CD8-positive, alpha-beta memory T cell (primary cell): ENCODE measurements around the gene C14orf119. TPM values are rescaled to one million over a fixed set of nuclear protein-coding genes. Genes with fewer than 3 reads are reported as not detected.

ENCODE experiments used
- CTCF ChIA-PET: fragments of 350-600 bp; sonication (Branson Sonifier 250); formaldehyde crosslinking; loops from one replicate; lab custom pipeline; 2021; ENCODE audit warnings: antibody characterized with exemption; lab: Charles Lee
- POLR2A ChIA-PET: fragments of 350-600 bp; sonication (Branson Sonifier 250); formaldehyde crosslinking; loops from one replicate; lab custom pipeline; 2021; ENCODE audit warnings: antibody characterized with exemption; lab: Charles Lee
- DNase-seq, 5 donors: peaks; one replicate each; pipeline versions ENCODE4 v3.0.0 to v3.0.0-alpha.2; 2020 to 2022; ENCODE audit warnings: mixed read lengths in 1 of 5
- H3K27ac ChIP-seq: one replicate; pipeline ENCODE4 v1.7.0; 2013; ENCODE audit warnings: low read depth, mild to moderate bottlenecking, low read length, moderate library complexity
- H3K27me3 ChIP-seq: 2 replicates; pipeline ENCODE4 v1.7.0; 2013; ENCODE audit warnings: low read length, mild to moderate bottlenecking; ENCODE audit not compliant: insufficient read depth, poor library complexity, severe bottlenecking
- H3K36me3 ChIP-seq: 2 replicates; pipeline ENCODE4 v1.7.0; 2013; ENCODE audit warnings: mild to moderate bottlenecking, low read length, moderate library complexity; ENCODE audit not compliant: insufficient read depth
- H3K4me1 ChIP-seq: 2 replicates; pipeline ENCODE4 v1.7.0; 2013; ENCODE audit warnings: mild to moderate bottlenecking, low read length, moderate library complexity; ENCODE audit not compliant: insufficient read depth
- H3K4me3 ChIP-seq: 2 replicates; pipeline ENCODE4 v1.7.0; 2013; ENCODE audit warnings: mild to moderate bottlenecking, low read length
- H3K9me3 ChIP-seq: 2 replicates; pipeline ENCODE4 v1.7.0; 2013; ENCODE audit warnings: mild to moderate bottlenecking, low read length
- H3K27ac Mint-ChIP-seq, 8 donors: one replicate each; pipeline ENCODE4 v1.8.0; 2020 to 2021; ENCODE audit warnings: mixed read lengths in 8 of 8, mild to moderate bottlenecking in 6 of 8, inconsistent platforms in 3 of 8, moderate library complexity in 3 of 8
- H3K27me3 Mint-ChIP-seq, 2 donors: one replicate each; pipeline ENCODE4 v1.8.0; 2020 to 2021; ENCODE audit warnings: mixed read lengths in 2 of 2, mild to moderate bottlenecking in 1 of 2, moderate library complexity in 1 of 2
- H3K36me3 Mint-ChIP-seq, 3 donors: one replicate each; pipeline ENCODE4 v1.8.0; 2020 to 2021; ENCODE audit warnings: mixed read lengths in 3 of 3, inconsistent platforms in 1 of 3, mild to moderate bottlenecking in 1 of 3
- H3K4me1 Mint-ChIP-seq, 3 donors: one replicate each; pipeline ENCODE4 v1.8.0; 2020 to 2021; ENCODE audit warnings: mixed read lengths in 3 of 3, inconsistent platforms in 1 of 3, mild to moderate bottlenecking in 1 of 3
- H3K4me3 Mint-ChIP-seq, 7 donors: one replicate each; pipeline ENCODE4 v1.8.0; 2020 to 2021; ENCODE audit warnings: mixed read lengths in 7 of 7, mild to moderate bottlenecking in 6 of 7, moderate library complexity in 4 of 7, inconsistent platforms in 2 of 7
- H3K9me3 Mint-ChIP-seq, 5 donors: one replicate each; pipeline ENCODE4 v1.8.0; 2020 to 2022; ENCODE audit warnings: mixed read lengths in 5 of 5, mild to moderate bottlenecking in 3 of 5, moderate library complexity in 2 of 5, inconsistent platforms in 1 of 5
- polyA plus RNA-seq: library from polyadenylated mRNA; unstranded; fragments of 300-500 nt; fragmentation: Illumina TruSeq; gene quantifications from one replicate; pipeline ENCODE4 v1.2.3, GENCODE V29; 2021
- total RNA-seq, 2 experiments: library from RNA; stranded (reverse); gene quantifications; one replicate each; pipeline ENCODE4 v1.2.3, GENCODE V29; 2021

The C14orf119 gene
- total and polyA plus RNA-seq, 3 experiments from 2014 or later = 52.5 to 112 (median 55.6) TPM

DNA sequence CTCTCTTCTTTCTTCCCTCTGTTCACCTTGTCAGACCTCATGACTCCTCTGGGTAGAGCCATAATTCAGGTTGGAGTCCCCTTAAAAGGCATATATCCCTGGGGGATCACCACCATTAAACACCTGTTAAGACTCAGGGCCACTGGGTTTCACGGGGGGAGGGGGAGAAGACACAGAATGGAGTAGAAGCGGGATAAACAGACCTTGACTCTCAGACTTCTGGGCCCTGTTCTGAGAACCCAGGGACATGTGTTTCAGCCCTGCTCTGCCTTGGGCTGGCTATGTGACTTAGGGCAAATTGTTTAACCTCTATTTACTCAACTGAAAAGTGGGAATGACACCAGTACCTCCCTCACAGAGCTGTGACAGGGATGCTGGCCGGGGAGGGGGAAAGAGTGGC lies 42.6 kb upstream of the C14orf119 start:
- CTCF ChIA-PET = interaction anchor here (1.4 to 21.2 kb wide), 2 partner anchors 16 to 67 kb away, joined by 4 to 732 read pairs; partner anchors contain the start of gene AJUBA
- H3K27ac Mint-ChIP-seq = peak overlapping the region in 1 of 8 donors; percentile 43
- peaks cover 11 to 14% (median 12%) of the 10 kb centered on the region in 3 donors for H3K4me1 Mint-ChIP-seq

DNA sequence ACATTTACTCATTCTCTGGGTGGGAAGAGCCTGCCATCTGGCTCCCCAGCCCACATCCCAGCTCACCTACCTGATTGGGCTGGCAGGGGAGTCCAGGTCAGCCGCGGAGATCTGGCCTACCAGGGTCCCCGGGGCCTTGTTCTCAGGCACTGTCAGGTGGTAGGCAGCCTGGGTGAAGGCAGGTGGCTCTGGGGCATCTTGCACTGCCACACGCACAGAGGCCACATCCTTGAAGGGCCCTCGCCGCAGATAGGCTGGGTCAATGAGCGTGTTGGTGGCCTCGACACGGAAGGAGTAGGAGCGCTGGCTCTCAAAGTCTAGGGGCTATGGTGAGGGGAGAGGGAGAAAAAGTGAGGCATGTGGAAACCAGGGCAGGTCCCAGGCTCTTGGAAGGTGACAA lies 41.9 kb upstream of the C14orf119 start:
- peaks cover 16 to 19% (median 18%) of the 10 kb centered on the region in 3 donors for H3K4me1 Mint-ChIP-seq
- DNase-seq = no peak
- ChIA-PET CTCF (interaction anchor here (1.4 to 21.2 kb wide), 2 partner anchors 15 to 68 kb away, joined by 4 to 732 read pairs; partner anchors contain the start of gene AJUBA), POLR2A (no interaction called here)
- H3K27me3 Mint-ChIP-seq = no peaks in the 10 kb centered on the region
- H3K27ac ChIP-seq = no peak overlapping the region
- peaks cover 0 to 6% (median 0%) of the 10 kb centered on the region in 3 donors for H3K36me3 Mint-ChIP-seq
- no peak overlapping the region for H3K27ac Mint-ChIP-seq
- H3K9me3 ChIP-seq = no peaks in the 10 kb centered on the region
- H3K9me3 Mint-ChIP-seq = no peaks in the 10 kb centered on the region
- peaks cover 14% of the 10 kb centered on the region for H3K4me1 ChIP-seq
- no peak overlapping the region for H3K4me3 ChIP-seq
- no peaks in the 10 kb centered on the region for H3K36me3 ChIP-seq
- no peaks in the 10 kb centered on the region for H3K27me3 ChIP-seq
- no peak overlapping the region for H3K4me3 Mint-ChIP-seq

More for the DNA sequence above, 42.6 kb upstream of the C14orf119 start:
- Mint-ChIP-seq H3K4me3 (peak overlapping the region in 1 of 7 donors; percentile 29), H3K27me3 (no peaks in the 10 kb centered on the region), H3K9me3 (no peaks in the 10 kb centered on the region), H3K36me3 (no peaks in the 10 kb centered on the region)
- DNase-seq = no peak
- H3K36me3 ChIP-seq = no peaks in the 10 kb centered on the region
- POLR2A ChIA-PET = no interaction called here
- no peak overlapping the region for H3K27ac ChIP-seq
- H3K9me3 ChIP-seq = no peaks in the 10 kb centered on the region
- no peaks in the 10 kb centered on the region for H3K27me3 ChIP-seq
- no peak overlapping the region for H3K4me3 ChIP-seq
- peaks cover 14% of the 10 kb centered on the region for H3K4me1 ChIP-seq

DNA sequence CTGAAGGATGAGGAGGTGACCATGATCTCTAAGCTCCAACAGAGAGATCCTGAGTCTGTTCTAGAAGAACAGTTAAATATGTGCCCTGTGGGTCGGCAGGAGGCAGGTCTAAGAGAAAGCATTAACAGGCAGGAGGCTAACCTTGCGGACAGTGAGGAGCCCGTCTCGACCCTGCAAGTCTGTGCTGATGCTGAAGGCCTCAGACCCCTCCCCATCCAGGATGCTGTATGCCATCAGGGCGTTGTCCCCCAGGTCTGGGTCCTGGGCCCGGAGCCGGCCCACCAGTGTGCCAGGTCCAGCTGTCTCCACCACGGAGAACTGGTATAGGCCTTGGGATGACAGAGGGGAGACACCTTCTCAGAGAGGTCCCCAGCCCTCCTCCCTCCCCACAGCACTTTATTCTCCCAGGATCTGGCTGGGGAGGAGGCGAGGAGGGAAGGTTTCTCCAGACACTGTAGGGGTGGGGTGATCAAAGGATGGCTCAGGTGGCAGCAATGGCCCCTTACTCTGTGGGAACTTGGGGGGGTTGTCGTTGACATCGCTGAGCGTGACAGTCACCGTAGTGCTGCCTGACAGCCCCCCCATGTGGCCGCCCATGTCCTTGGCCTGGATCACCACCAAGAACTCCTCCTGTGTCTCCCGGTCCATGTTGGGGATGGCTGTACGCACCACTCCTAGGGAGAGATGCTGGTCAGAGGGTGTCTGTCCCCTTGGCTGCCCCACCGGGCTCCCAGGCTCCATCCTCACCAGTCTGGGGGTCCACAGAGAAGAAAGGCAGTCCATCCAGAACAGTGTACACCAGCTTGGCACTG lies 41.1 kb upstream of the C14orf119 start:
- H3K4me3 ChIP-seq = no peak overlapping the region
- H3K36me3 Mint-ChIP-seq = peaks cover 0 to 13% (median under 1%) of the 10 kb centered on the region in 3 donors
- no peak overlapping the region for H3K27ac Mint-ChIP-seq
- H3K4me1 Mint-ChIP-seq = peaks cover 16 to 19% (median 18%) of the 10 kb centered on the region in 3 donors
- H3K36me3 ChIP-seq = peaks cover 2% of the 10 kb centered on the region
- peaks cover 14% of the 10 kb centered on the region for H3K4me1 ChIP-seq
- H3K4me3 Mint-ChIP-seq = no peak overlapping the region
- no peaks in the 10 kb centered on the region for H3K9me3 ChIP-seq
- DNase-seq = peak in 1 of 5 donors; percentile 28
- no peaks in the 10 kb centered on the region for H3K27me3 Mint-ChIP-seq
- no peaks in the 10 kb centered on the region for H3K9me3 Mint-ChIP-seq
- no peak overlapping the region for H3K27ac ChIP-seq
- ChIA-PET CTCF (interaction anchor here (1.4 to 21.2 kb wide), 3 partner anchors 14 to 69 kb away, joined by 4 to 732 read pairs (median 53); partner anchors contain the start of gene AJUBA), POLR2A (no interaction called here)
- H3K27me3 ChIP-seq = no peaks in the 10 kb centered on the region

DNA sequence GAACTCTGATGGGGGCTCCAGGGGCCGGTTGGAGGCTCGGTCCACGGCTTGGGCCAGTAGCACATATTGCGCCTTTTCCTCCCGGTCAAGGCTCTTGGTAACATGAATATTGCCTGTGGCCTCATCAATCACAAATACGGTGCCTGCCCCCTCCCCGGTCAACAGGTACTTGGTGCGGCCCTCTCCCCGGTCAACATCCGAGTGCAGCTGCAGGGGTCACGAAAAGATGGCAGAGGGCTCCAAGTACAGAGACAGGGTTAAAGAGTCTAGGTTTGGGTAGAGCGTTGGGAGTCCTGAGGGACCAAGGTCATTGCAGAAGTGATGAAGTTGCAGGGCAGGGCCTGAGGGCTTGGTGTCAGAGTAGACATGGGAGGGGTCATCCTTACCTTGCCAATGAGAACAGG lies 40.2 kb upstream of the C14orf119 start:
- POLR2A ChIA-PET = no interaction called here
- H3K9me3 Mint-ChIP-seq = no peaks in the 10 kb centered on the region
- peaks cover 16 to 19% (median 18%) of the 10 kb centered on the region in 3 donors for H3K4me1 Mint-ChIP-seq
- no peak for DNase-seq
- peaks cover 14% of the 10 kb centered on the region for H3K4me1 ChIP-seq
- H3K4me3 ChIP-seq = no peak overlapping the region
- peaks cover 6% of the 10 kb centered on the region for H3K36me3 ChIP-seq
- no peak overlapping the region for H3K4me3 Mint-ChIP-seq
- no peak overlapping the region for H3K27ac ChIP-seq
- no peaks in the 10 kb centered on the region for H3K27me3 ChIP-seq
- no peak overlapping the region for H3K27ac Mint-ChIP-seq
- H3K9me3 ChIP-seq = no peaks in the 10 kb centered on the region
- CTCF ChIA-PET = interaction anchor here (0.6 to 21.2 kb wide), 6 partner anchors 12 to 70 kb away, joined by 3 to 732 read pairs (median 28); partner anchors contain the start of gene AJUBA
- no peaks in the 10 kb centered on the region for H3K27me3 Mint-ChIP-seq
- peaks cover 0 to 22% (median 4%) of the 10 kb centered on the region in 3 donors for H3K36me3 Mint-ChIP-seq

DNA sequence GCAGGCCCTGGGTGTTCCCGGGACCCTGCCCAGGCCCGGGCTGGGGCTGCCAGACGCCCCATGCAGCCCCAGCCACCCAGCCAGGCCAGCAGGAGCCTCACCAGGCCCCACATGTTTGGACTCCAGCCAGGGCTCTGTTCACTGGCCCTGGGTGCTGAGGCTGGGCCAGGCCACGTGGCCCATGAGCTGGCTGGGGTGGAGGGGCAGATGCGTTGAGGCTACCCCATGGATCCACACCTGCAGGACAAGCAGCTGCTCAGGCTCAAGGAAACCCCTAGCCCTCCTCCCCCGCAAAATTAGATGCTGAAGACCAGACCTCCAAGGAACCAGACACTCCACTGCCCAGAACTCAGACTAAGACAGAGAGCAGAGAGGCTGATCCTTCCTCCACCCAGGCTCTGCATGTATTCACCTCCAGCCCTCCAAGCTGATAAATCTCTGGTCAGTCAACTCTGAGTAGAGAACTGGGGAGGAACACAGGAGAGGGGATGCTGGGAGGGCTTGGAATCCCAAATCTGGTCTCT lies 39.6 kb upstream of the C14orf119 start:
- Histone ChIP-seq H3K4me3 (no peak overlapping the region), H3K4me1 (peaks cover 14% of the 10 kb centered on the region), H3K27ac (no peak overlapping the region), H3K36me3 (peaks cover 12% of the 10 kb centered on the region), H3K27me3 (no peaks in the 10 kb centered on the region), H3K9me3 (no peaks in the 10 kb centered on the region)
- no peaks in the 10 kb centered on the region for H3K9me3 Mint-ChIP-seq
- DNase-seq = peak in 1 of 5 donors; percentile 17
- peak overlapping the region in 6 of 7 donors; percentile 72 to 94 (median 82) for H3K4me3 Mint-ChIP-seq
- H3K36me3 Mint-ChIP-seq = peaks cover 0 to 26% (median 4%) of the 10 kb centered on the region in 3 donors
- peaks cover 16 to 19% (median 18%) of the 10 kb centered on the region in 3 donors for H3K4me1 Mint-ChIP-seq
- CTCF ChIA-PET = interaction anchor here (0.6 to 21.2 kb wide), 9 partner anchors 12 to 169 kb away, joined by 3 to 732 read pairs (median 5); partner anchors contain the start of genes ACIN1, AJUBA and C14orf119
- peak overlapping the region in 1 of 8 donors; percentile 71 for H3K27ac Mint-ChIP-seq
- no peaks in the 10 kb centered on the region for H3K27me3 Mint-ChIP-seq
- POLR2A ChIA-PET = interaction anchor here (1.4 kb wide), 1 partner anchor 69 kb away, joined by 6 read pairs; no protein-coding TSS in a partner anchor

DNA sequence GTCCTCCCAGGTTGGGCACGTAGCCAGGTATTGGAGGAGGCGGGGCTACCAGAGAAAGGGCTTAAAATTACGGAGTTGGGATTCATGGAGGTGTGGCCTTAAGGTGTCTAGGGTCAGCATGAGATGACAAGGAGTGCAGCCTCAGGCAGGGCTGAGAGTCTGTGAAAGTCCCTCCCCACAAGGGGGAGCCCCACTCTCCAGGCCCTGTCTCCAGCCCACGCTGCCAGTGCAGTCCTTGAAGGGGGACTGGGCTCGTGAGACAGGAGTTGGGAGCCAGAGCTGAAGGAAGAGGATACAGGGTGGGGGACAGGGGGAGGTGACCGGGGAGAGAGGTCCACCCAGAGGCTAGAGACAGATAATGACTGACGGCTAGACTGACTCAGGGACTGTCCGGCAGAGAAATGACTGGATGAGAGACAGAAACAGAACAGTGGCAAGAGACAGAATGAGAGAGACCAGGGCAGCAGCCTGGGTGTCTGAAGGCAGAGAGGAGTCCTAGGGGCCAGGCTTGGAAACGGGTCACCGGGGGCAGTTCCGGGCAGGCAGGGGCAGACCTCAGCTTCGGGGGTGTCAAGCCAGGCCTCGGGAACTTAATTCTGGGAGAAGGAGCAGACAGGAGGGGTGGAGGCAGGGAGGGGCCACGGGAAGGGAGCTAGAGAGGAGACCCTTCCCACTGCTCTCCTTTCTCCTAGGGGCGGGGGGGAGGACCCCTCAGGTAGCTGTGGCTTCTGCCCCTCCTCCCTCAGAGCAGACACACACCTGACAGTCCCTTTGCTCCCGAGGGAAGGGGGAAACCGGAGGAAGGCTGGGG lies 39.0 kb upstream of the C14orf119 start:
- CTCF ChIA-PET = interaction anchor here (0.9 to 21.2 kb wide), 12 partner anchors 11 to 174 kb away, joined by 3 to 732 read pairs (median 4); partner anchors contain the start of genes ACIN1, AJUBA, C14orf119 and PRMT5
- no peak overlapping the region for H3K27ac ChIP-seq
- peaks cover 14% of the 10 kb centered on the region for H3K4me1 ChIP-seq
- Mint-ChIP-seq H3K4me3 (peak overlapping the region; percentile 72 to 95 (median 84)), H3K27me3 (no peaks in the 10 kb centered on the region), H3K27ac (peak overlapping the region; percentile 2 to 95 (median 73)), H3K4me1 (peaks cover 16 to 19% (median 18%) of the 10 kb centered on the region in 3 donors), H3K36me3 (peaks cover 0 to 32% (median 6%) of the 10 kb centered on the region in 3 donors), H3K9me3 (no peaks in the 10 kb centered on the region)
- H3K9me3 ChIP-seq = no peaks in the 10 kb centered on the region
- peak overlapping the region; percentile 47 for H3K4me3 ChIP-seq
- DNase-seq = peak; percentile 54 to 75 (median 59)
- H3K27me3 ChIP-seq = no peaks in the 10 kb centered on the region
- peaks cover 17% of the 10 kb centered on the region for H3K36me3 ChIP-seq
- POLR2A ChIA-PET = interaction anchor here (1.4 kb wide), 1 partner anchor 70 kb away, joined by 6 read pairs; no protein-coding TSS in a partner anchor
